T-cell (primary cell): ENCODE measurements around the gene POLR1B. TPM values are rescaled to one million over a fixed set of nuclear protein-coding genes. Genes with fewer than 3 reads are reported as not detected.
A peak's percentile ranks its signal among the peaks of the same experiment; 100 is the strongest.

ENCODE experiments used
- ATAC-seq, 4 experiments: fragments of 200-7000 bp in 3 of 4; fragments of 150-1000 bp in 1 of 4; cut with Tn5 transposase; replicated peaks in 1 of 4; 1 replicate in 3 of 4; 2 replicates in 1 of 4; pipeline ENCODE4 v1.10.0; 2021; ENCODE audit warnings: moderate library complexity in 3 of 4, mild to moderate bottlenecking in 2 of 4, moderate number of reproducible peaks in 1 of 4
- CTCF ChIA-PET, 2 donors: fragments of 300-600 bp; sonication (Branson Sonifier 250); formaldehyde crosslinking; loops; one replicate each; lab custom pipeline; 2022; ENCODE audit warnings: antibody characterized with exemption in 2 of 2; lab: Charles Lee
- POLR2A ChIA-PET, 2 donors: fragments of 300-600 bp; sonication (Branson Sonifier 250); formaldehyde crosslinking; loops; one replicate each; lab custom pipeline; 2022; ENCODE audit warnings: antibody characterized with exemption in 2 of 2; lab: Charles Lee
- DNase-seq, 35 experiments: peaks; one replicate each; pipeline versions ENCODE4 v3.0.0 to v3.0.0-alpha.2; 2013 to 2023
- H3K27ac ChIP-seq: one replicate; pipeline ENCODE4 v1.5.1; 2013; ENCODE audit warnings: low read length
- H3K27me3 ChIP-seq, 2 experiments: replicated peaks in 1 of 2; 1 replicate in 1 of 2; 2 replicates in 1 of 2; pipeline versions ENCODE4 v1.6.1 to v1.7.0; 2013; ENCODE audit warnings: low read length in 1 of 2, mixed read lengths in 1 of 2; ENCODE audit not compliant: control insufficient read depth in 2 of 2, insufficient read depth in 2 of 2; ENCODE audit errors: extremely low read depth in 1 of 2
- H3K36me3 ChIP-seq, 2 donors: 1 replicate in 1 of 2; 2 replicates in 1 of 2; pipeline versions ENCODE4 v1.6.1 to v1.7.0; 2013; ENCODE audit warnings: low read length in 1 of 2; ENCODE audit not compliant: control insufficient read depth in 2 of 2, insufficient read depth in 1 of 2; ENCODE audit errors: extremely low read depth in 1 of 2
- H3K4me1 ChIP-seq, 2 experiments: 1 replicate in 1 of 2; 2 replicates in 1 of 2; pipeline versions ENCODE4 v1.6.1 to v1.7.0; 2013; ENCODE audit warnings: low read length in 2 of 2, mixed read lengths in 1 of 2; ENCODE audit not compliant: insufficient read depth in 2 of 2, control insufficient read depth in 1 of 2; ENCODE audit errors: extremely low read depth in 1 of 2
- H3K4me3 ChIP-seq, 2 donors: 1 replicate in 1 of 2; 2 replicates in 1 of 2; pipeline versions ENCODE4 v1.5.1 to v1.7.0; 2013; ENCODE audit warnings: mild to moderate bottlenecking in 2 of 2, low read length in 1 of 2, moderate library complexity in 1 of 2; ENCODE audit not compliant: control insufficient read depth in 1 of 2; ENCODE audit errors: extremely low read depth in 1 of 2
- H3K9me3 ChIP-seq: 2 replicates; pipeline ENCODE4 v1.7.0; 2013
- H3K27ac Mint-ChIP-seq, 2 donors: one replicate each; pipeline ENCODE4 v1.8.0; 2020 to 2021; ENCODE audit warnings: mild to moderate bottlenecking in 2 of 2, mixed read lengths in 2 of 2
- H3K27me3 Mint-ChIP-seq, 2 donors: one replicate each; pipeline ENCODE4 v1.8.0; 2021 to 2022; ENCODE audit warnings: mixed read lengths in 2 of 2
- H3K36me3 Mint-ChIP-seq: one replicate; pipeline ENCODE4 v1.8.0; 2021; ENCODE audit warnings: mixed read lengths
- H3K4me1 Mint-ChIP-seq, 3 donors: one replicate each; pipeline ENCODE4 v1.8.0; 2020 to 2022; ENCODE audit warnings: mixed read lengths in 3 of 3, mild to moderate bottlenecking in 1 of 3
- H3K4me3 Mint-ChIP-seq, 3 donors: one replicate each; pipeline ENCODE4 v1.8.0; 2020 to 2022; ENCODE audit warnings: mild to moderate bottlenecking in 3 of 3, mixed read lengths in 3 of 3, moderate library complexity in 3 of 3
- H3K9me3 Mint-ChIP-seq, 3 donors: one replicate each; pipeline ENCODE4 v1.8.0; 2020 to 2022; ENCODE audit warnings: mixed read lengths in 3 of 3
- WGBS: methylation state at CpG from one replicate; pipeline ENCODE4 v1.1.5; 2013; ENCODE audit warnings: missing lambda C conversion rate; ENCODE audit not compliant: insufficient coverage; 5-methylcytosine and 5-hydroxymethylcytosine counted together
- total RNA-seq, 35 experiments: library from RNA in 6 of 35; stranded (reverse) in 6 of 35; fragments of 120-200 nt in 1 of 35; gene quantifications; one replicate each; pipeline versions ENCODE4 v1.2.1 to v1.2.4 and lab custom pipeline; 2013 to 2026

The POLR1B gene
- total RNA-seq, 5 donors from 2014 or later (not counting 1 experiment from before 2014, with no cell fraction given) = 15.1 to 39.5 (median 35.9) TPM

DNA sequence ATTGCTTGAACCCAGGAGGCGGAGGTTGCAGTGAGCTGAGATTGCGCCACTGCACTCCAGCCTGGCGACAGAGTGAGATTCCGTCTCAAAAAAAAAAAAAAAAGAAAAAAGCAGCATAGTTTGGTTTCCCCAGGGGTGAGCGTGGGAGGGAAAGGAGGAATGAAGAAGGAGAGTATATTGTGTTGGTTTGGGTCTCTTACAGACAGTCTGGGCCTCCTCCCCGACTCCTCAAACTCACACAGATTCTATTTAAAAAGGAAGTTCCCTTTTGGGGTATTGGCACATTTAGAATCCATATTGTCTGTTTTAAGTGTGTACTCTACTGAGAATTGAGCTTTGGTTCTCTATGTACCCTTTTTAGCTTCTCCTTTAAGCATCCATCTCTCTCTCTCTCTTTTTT, 76.1 kb downstream of the POLR1B start:
- ChIA-PET POLR2A (no interaction called here), CTCF (interaction anchor here in 1 of 2 donors (0.6 kb wide), 1 partner anchor 66 kb away, joined by 3 read pairs; no protein-coding TSS in a partner anchor)
- Histone ChIP-seq H3K9me3 (no peaks in the 10 kb centered on the region), H3K4me1 (no peaks in the 10 kb centered on the region), H3K27ac (no peak overlapping the region), H3K27me3 (peaks cover 0 to 9% of the 10 kb centered on the region in 2 experiments), H3K4me3 (no peak overlapping the region), H3K36me3 (no peaks in the 10 kb centered on the region)
- ATAC-seq (no peak), DNase-seq (no peak)
- H3K4me1 Mint-ChIP-seq = no peaks in the 10 kb centered on the region
- H3K36me3 Mint-ChIP-seq = peaks cover 10% of the 10 kb centered on the region
- WGBS = no CpG with 5 or more reads among the region's 6 CpGs
- H3K27me3 Mint-ChIP-seq = no peaks in the 10 kb centered on the region
- H3K9me3 Mint-ChIP-seq = no peaks in the 10 kb centered on the region
- H3K4me3 Mint-ChIP-seq = no peak overlapping the region
- H3K27ac Mint-ChIP-seq = no peak overlapping the region

DNA sequence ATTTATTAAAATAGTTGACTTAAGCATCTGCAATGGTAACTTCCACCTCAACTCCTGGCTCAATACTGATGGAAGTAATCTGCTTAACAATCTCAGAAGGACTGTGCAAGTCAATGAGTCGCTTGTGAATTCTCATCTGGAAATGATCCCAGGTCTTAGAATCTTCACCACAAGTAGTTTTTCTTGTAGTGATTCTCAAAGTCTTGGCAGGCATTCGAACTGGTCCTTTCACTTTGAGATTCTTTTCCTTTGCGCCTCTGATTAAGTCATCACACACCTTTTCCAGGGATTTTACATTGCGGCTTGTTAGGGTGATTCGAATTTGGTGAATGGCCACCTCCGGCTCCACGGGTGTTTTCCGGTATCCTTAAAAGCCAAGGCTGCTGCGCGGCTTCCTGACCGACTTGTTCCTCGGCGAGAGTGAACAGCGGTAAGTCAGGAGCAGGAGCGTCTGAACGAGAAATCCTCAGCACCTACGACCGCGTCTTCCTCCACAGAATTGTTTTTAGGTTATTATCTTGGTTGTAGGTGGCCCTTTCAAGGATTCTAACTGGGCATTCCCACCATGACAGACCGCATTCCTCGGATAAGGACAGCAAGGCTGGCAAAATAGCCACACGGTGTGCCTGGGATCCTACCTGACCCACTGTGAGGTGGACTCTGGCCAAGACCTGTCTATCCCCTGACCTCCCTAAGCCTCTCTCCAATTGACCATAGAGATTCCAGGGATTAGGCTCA, 79.7 kb downstream of the POLR1B start:
- POLR2A ChIA-PET = interaction anchor here in 1 of 2 donors (0.7 kb wide), 1 partner anchor 66 kb away, joined by 6 read pairs; no protein-coding TSS in a partner anchor
- no peak overlapping the region for H3K4me3 Mint-ChIP-seq
- H3K27ac Mint-ChIP-seq = no peak overlapping the region

GRCh38 chr2:112622528-112622849, 80.2 kb downstream of the POLR1B start:
- no peak overlapping the region for H3K27ac Mint-ChIP-seq
- H3K4me3 Mint-ChIP-seq = no peak overlapping the region
- ATAC-seq (no peak), DNase-seq (no peak)
- H3K27ac ChIP-seq = no peak overlapping the region
- no peaks in the 10 kb centered on the region for H3K36me3 Mint-ChIP-seq
- no CpG with 5 or more reads among the region's 3 CpGs for WGBS
- H3K36me3 ChIP-seq = no peaks in the 10 kb centered on the region
- H3K27me3 Mint-ChIP-seq = no peaks in the 10 kb centered on the region
- H3K4me1 Mint-ChIP-seq = peaks cover 29 to 39% (median 32%) of the 10 kb centered on the region in 3 donors
- CTCF ChIA-PET = interaction anchor here in 1 of 2 donors (0.6 to 0.8 kb wide), 4 partner anchors 25 to 105 kb away, joined by 3 to 8 read pairs (median 4); no protein-coding TSS in a partner anchor
- peaks cover 13 to 37% of the 10 kb centered on the region in 2 experiments for H3K4me1 ChIP-seq
- no peaks in the 10 kb centered on the region for H3K27me3 ChIP-seq
- no peaks in the 10 kb centered on the region for H3K9me3 Mint-ChIP-seq
- H3K4me3 ChIP-seq = no peak overlapping the region
- POLR2A ChIA-PET = interaction anchor here (0.7 kb wide), 2 partner anchors 66 to 75 kb away, joined by 6 to 7 read pairs; no protein-coding TSS in a partner anchor
- no peaks in the 10 kb centered on the region for H3K9me3 ChIP-seq

More for the DNA sequence above, 79.7 kb downstream of the POLR1B start:
- H3K36me3 ChIP-seq = no peaks in the 10 kb centered on the region
- DNase-seq = no peak
- H3K4me1 Mint-ChIP-seq = peaks cover 26 to 33% (median 27%) of the 10 kb centered on the region in 3 donors
- no peak for ATAC-seq
- H3K27me3 Mint-ChIP-seq = no peaks in the 10 kb centered on the region
- WGBS = 97% methylated on average over 18 of the region's 22 CpGs
- no peak overlapping the region for H3K4me3 ChIP-seq
- H3K27ac ChIP-seq = no peak overlapping the region
- H3K36me3 Mint-ChIP-seq = no peaks in the 10 kb centered on the region
- no peaks in the 10 kb centered on the region for H3K9me3 Mint-ChIP-seq
- no peaks in the 10 kb centered on the region for H3K9me3 ChIP-seq
- no peaks in the 10 kb centered on the region for H3K27me3 ChIP-seq
- peaks cover 12 to 32% of the 10 kb centered on the region in 2 experiments for H3K4me1 ChIP-seq
- CTCF ChIA-PET = interaction anchor here in 1 of 2 donors (0.8 kb wide), 1 partner anchor 25 kb away, joined by 8 read pairs; no protein-coding TSS in a partner anchor

- peaks cover 37 to 53% (median 43%) of the 10 kb centered on the region in 3 donors for H3K4me1 Mint-ChIP-seq
These were observed 81.9 kb downstream of the POLR1B start for GRCh38 chr2:112623913-112624777.

GRCh38 chr2:112625474-112626114, 83.3 kb downstream of the POLR1B start:
- Histone ChIP-seq H3K27me3 (no peaks in the 10 kb centered on the region), H3K4me1 (peaks cover 26 to 66% of the 10 kb centered on the region in 2 experiments), H3K4me3 (no peak overlapping the region), H3K36me3 (no peaks in the 10 kb centered on the region), H3K27ac (peak overlapping the region; percentile 56), H3K9me3 (no peaks in the 10 kb centered on the region)
- Mint-ChIP-seq H3K9me3 (no peaks in the 10 kb centered on the region), H3K27ac (peak overlapping the region; percentile 87 to 96), H3K4me1 (peaks cover 52 to 67% (median 57%) of the 10 kb centered on the region in 3 donors), H3K27me3 (no peaks in the 10 kb centered on the region), H3K4me3 (no peak overlapping the region), H3K36me3 (no peaks in the 10 kb centered on the region)
- ATAC-seq (no peak), DNase-seq (no peak)
- 76% methylated on average over 3 of the region's 7 CpGs for WGBS
- POLR2A ChIA-PET = interaction anchor here in 1 of 2 donors (0.7 kb wide), 1 partner anchor 19 kb away, joined by 3 read pairs; no protein-coding TSS in a partner anchor
- CTCF ChIA-PET = interaction anchor here (0.6 to 5.2 kb wide), 16 partner anchors 9 to 103 kb away, joined by 3 to 40 read pairs (median 4); partner anchors contain the start of gene SLC20A1 (in 1 of the 2)

More at GRCh38 chr2:112623913-112624777, 81.9 kb downstream of the POLR1B start:
- CTCF ChIA-PET = interaction anchor here (0.6 to 5.2 kb wide), 9 partner anchors 17 to 102 kb away, joined by 3 to 40 read pairs (median 9); partner anchors contain the start of gene SLC20A1 (in 1 of the 2)
- H3K9me3 Mint-ChIP-seq = no peaks in the 10 kb centered on the region
- Histone ChIP-seq H3K36me3 (no peaks in the 10 kb centered on the region), H3K4me1 (peaks cover 14 to 51% of the 10 kb centered on the region in 2 experiments), H3K27me3 (no peaks in the 10 kb centered on the region), H3K9me3 (no peaks in the 10 kb centered on the region), H3K4me3 (no peak overlapping the region), H3K27ac (peak overlapping the region; percentile 60)
- no peaks in the 10 kb centered on the region for H3K27me3 Mint-ChIP-seq
- H3K36me3 Mint-ChIP-seq = no peaks in the 10 kb centered on the region
- 93% methylated on average over 5 of the region's 11 CpGs for WGBS
- H3K4me3 Mint-ChIP-seq = peak overlapping the region in 1 of 3 donors; percentile 9
- peak; percentile 13 to 78 (median 49) for DNase-seq
- peak; percentile 69 to 95 (median 89) for ATAC-seq
- H3K27ac Mint-ChIP-seq = peak overlapping the region; percentile 86 to 90
- POLR2A ChIA-PET = interaction anchor here (0.6 to 0.7 kb wide), 3 partner anchors 22 to 102 kb away, joined by 3 read pairs; no protein-coding TSS in a partner anchor
